Motor neuron (in vitro differentiated cells): Measurements from ENCODE around the gene CRYZL1. TPM values are rescaled to one million over a fixed set of nuclear protein-coding genes. Genes with fewer than 3 reads are reported as not detected.

Source experiments
- ATAC-seq, 8 experiments: fragments of 200-7000 bp; cut with Tn5 transposase; replicated peaks in 6 of 8; 2 replicates each; pipeline ENCODE4 v1.8.0; 2021; ENCODE audit warnings: mild to moderate bottlenecking in 8 of 8, moderate library complexity in 8 of 8
- H3K27ac ChIP-seq, 2 donors: fragments of 250-450 bp; sonication (Bioruptor Pico); 2 replicates each; pipeline ENCODE4 v1.9.0; 2021; ENCODE audit warnings: antibody characterized with exemption in 2 of 2, mild to moderate bottlenecking in 2 of 2, moderate library complexity in 1 of 2
- H3K4me1 ChIP-seq, 2 donors: fragments of 250-450 bp; sonication (Bioruptor Pico); replicated peaks in 1 of 2; 2 replicates each; pipeline ENCODE4 v1.6.1; 2021; ENCODE audit warnings: antibody characterized with exemption in 2 of 2, mild to moderate bottlenecking in 2 of 2, moderate library complexity in 1 of 2
- H3K4me3 ChIP-seq, 5 donors: fragments of 250-450 bp; sonication (Bioruptor Pico); 2 replicates each; pipeline ENCODE4 v1.9.0; 2021; ENCODE audit warnings: antibody characterized with exemption in 5 of 5, mild to moderate bottlenecking in 5 of 5, moderate library complexity in 4 of 5
- WGBS, 10 experiments: fragments of 450-650 bp; shearing (Covaris generic); methylation state at CpG; one replicate each; pipeline ENCODE4 v1.0.0; 2022; 5-methylcytosine and 5-hydroxymethylcytosine counted together
- in situ Hi-C, 9 experiments: fragments of 400-800 bp; cut with MboI; loops; one replicate each; pipeline ENCODE4 v1.15.0; 2021; ENCODE audit warnings: low sequenced_read_pairs in 9 of 9, low pct_unique_long_range_greater_than_20kb in 2 of 9; ENCODE audit not compliant: unreplicated experiment in 9 of 9
- total RNA-seq, 8 experiments: library from RNA; unstranded; fragments of 300-600 nt; gene quantifications; 2 replicates each; pipeline versions ENCODE4 v1.2.3 to v1.2.4, GENCODE V29; 2022

The CRYZL1 gene
- total RNA-seq, 8 experiments from 2014 or later: 27.0 to 49.3 (median 44.5) TPM

DNA sequence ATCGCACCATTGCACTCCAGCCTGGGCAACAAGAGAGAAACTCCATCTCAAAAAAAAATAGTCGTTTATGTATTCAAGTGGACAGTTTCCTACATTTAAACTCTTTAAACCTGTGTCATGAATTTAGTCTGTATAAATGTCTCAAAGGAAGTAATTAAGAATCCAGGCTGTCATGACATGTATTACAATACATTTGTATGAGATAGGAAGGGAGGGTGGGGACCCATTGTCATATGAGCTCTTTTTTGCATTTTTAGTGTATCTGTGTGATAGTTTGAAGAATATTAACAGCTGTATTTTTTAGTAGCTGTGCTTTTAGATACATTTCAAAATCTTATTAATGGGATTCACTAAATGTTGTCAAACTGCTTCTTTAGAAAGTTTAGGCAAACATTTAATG lies 73.1 kb downstream of the CRYZL1 start:
- Histone ChIP-seq H3K4me1 (no peaks in the 10 kb centered on the region), H3K4me3 (no peak overlapping the region), H3K27ac (no peak overlapping the region)
- WGBS, 10 experiments: 83 to 100% (median 90%) methylated on average over 1 to 2 of the region's 2 CpGs; no CpG with 5 or more reads in 4 of the 10 experiments
- ATAC-seq: peak in 2 of 8 experiments; percentile 69 to 76
- in situ Hi-C loops: no loop called here

DNA sequence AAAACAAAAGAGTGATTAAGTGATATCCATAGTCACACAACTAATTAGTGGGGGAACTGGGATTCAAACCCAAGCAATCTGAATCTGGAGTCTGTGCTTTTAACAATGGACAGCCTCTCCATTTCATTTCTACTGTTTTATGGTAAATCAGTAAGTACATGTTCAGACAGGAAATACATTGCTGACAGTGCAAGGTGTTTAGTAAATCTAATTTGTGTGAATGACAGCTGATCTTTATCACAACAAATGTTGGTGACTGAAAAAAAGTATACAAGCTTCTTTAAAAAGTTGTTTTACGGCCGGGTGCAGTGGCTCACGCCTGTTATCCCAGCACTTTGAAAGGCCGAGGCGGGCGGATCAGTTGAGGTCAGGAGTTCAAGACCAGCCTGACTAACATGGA lies 73.6 kb downstream of the CRYZL1 start:
- in situ Hi-C loops: no loop called here
- H3K4me1 ChIP-seq: no peaks in the 10 kb centered on the region
- no peak overlapping the region for H3K4me3 ChIP-seq
- H3K27ac ChIP-seq: no peak overlapping the region
- ATAC-seq: peak in 1 of 8 experiments; percentile 27
- WGBS, 10 experiments: 80 to 92% (median 87%) methylated on average over 1 to 6 of the region's 6 CpGs; no CpG with 5 or more reads in 6 of the 10 experiments

DNA sequence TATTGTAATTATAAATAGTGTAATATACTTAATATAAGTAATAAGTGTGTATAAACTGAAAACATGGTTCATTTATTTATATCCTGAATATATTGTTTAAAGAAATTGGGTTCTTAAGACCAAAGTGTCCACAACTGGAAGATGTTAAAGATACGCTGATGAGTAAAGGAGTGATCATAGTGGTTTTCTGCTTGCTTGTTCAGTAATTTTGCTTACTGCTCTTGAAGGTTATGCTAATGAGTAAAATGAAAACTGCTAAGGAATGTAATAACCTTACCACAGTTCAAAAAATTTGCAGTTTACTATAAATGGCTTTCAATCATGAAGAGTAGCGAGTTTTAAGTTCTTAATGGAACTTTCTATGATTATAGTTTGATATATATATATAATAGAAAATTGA lies 75.0 kb downstream of the CRYZL1 start:
- Histone ChIP-seq H3K4me3 (no peak overlapping the region), H3K4me1 (no peaks in the 10 kb centered on the region), H3K27ac (no peak overlapping the region)
- in situ Hi-C loops: no loop called here
- 85 to 100% (median 100%) methylated on average over 1 to 2 of the region's 2 CpGs; no CpG with 5 or more reads in 1 of the 10 experiments for WGBS, 10 experiments
- no peak for ATAC-seq

DNA sequence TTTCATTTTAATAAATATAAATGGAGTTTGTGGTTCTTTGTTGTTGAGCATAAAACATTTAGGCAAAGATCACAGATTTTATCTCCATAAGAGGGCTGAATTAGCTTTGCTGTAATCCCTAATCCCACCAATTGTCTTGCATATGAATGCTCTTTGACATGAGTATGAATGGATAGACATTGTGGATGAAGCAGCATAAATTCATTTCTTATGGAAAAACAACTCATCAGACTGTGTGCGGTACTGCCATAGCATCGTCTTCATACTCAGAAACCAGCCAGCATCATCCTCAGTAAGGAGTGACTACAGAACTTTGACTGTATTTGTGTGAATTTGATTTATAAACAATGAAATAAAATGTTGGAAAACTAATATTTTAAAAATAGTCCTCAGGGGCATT lies 79.2 kb downstream of the CRYZL1 start:
- WGBS, 10 experiments: 79 to 100% (median 90%) methylated on average over 1 to 2 of the region's 2 CpGs; no CpG with 5 or more reads in 3 of the 10 experiments
- in situ Hi-C loops: no loop called here
- no peaks in the 10 kb centered on the region for H3K4me1 ChIP-seq
- ATAC-seq: no peak
- no peak overlapping the region for H3K4me3 ChIP-seq
- H3K27ac ChIP-seq: no peak overlapping the region

DNA sequence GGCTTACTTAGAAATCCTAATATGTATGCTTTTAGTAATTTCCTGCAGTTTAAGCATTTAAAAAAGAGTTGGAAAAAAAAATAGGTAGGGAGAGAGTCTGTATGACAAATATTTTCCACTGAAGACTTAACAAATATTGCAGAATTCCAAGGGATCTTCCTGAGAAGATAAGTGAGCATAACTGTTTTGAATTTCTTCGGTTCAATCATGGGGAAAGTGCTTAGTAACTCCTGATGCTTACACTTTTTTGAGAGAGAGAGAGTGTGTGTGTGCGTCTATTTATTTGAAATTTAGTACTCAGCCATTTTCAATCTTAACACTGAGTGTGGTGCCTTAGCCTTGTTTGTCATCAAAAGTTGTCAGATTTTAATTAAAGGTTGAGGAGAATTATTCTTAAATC lies 80.2 kb downstream of the CRYZL1 start:
- ATAC-seq: no peak
- Histone ChIP-seq H3K27ac (no peak overlapping the region), H3K4me1 (peaks cover 0 to under 1% of the 10 kb centered on the region in 2 donors), H3K4me3 (no peak overlapping the region)
- WGBS, 10 experiments: 65 to 100% (median 100%) methylated on average over 1 to 2 of the region's 2 CpGs
- in situ Hi-C loops: no loop called here

DNA sequence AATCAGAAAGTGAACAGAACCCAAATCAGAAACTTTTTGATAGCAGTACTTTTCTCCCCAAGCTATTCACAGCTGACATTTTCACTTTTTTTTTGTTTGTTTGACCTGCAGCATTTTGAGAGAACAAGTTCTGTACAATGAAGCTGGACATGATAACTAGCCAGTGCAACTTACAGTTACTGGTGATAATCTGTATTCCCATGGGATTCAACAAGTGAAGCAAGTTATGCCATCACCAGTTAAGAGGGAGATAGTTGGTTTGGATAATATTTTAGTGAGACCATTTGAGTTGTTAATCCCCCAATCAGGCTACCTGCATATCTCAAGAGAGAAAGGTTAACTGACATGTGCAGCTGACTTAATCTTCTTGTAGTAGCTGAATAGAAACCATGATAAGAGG lies 80.6 kb downstream of the CRYZL1 start:
- H3K4me3 ChIP-seq: no peak overlapping the region
- in situ Hi-C loops: no loop called here
- no peak overlapping the region for H3K27ac ChIP-seq
- peaks cover 0 to 4% of the 10 kb centered on the region in 2 donors for H3K4me1 ChIP-seq
- no peak for ATAC-seq

DNA sequence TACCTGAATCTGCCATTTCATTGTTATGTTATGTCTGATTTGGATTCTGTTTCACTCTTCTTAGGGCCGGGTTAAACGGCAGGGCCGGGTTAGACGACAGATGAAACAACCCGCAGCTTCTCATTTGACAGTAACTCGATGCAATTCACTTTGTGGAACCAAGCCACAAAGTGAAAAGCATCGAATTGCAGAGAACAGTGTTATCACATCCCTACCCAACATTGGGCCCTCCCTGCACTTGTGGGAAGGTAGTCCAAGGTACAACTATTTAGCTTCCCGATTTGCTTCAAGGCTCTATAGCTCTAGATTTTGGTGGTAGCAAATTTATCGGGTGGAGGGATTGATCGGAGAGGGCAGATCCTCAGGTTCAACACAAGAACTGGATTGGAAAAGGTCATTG lies 81.7 kb downstream of the CRYZL1 start:
- 85 to 100% (median 95%) methylated on average over 1 to 10 of the region's 10 CpGs; no CpG with 5 or more reads in 1 of the 10 experiments for WGBS, 10 experiments
- Histone ChIP-seq H3K4me3 (no peak overlapping the region), H3K4me1 (peaks cover 0 to 4% of the 10 kb centered on the region in 2 donors), H3K27ac (no peak overlapping the region)
- no peak for ATAC-seq
- in situ Hi-C loops: no loop called here

DNA sequence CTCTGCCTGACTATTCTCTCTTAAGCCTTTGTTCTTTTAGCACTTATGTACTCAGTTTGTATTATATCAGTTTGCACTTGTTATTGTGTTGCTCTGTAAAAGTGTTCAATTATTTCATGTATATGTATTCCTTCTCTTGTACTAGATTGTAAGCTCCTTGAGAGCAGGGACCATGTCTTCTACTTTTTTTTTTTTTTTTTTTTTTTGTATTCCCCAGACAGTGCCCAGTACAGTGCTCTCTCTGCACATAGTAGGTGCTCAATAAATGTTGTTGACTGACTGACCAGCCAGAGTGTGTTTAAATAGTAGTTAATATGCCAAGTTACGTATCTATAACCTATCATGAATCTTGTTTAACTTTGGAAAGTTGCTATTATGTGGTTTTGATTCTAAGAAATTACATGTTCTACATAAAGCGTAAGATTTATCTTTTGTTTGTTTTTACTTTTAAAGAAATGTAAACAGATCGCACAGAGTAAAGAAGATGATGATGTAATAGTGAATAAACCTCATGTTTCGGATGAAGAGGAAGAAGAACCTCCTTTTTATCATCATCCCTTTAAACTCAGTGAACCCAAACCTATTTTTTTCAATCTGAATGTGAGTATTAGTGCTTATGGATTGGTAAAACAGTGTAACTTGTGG lies 82.6 kb downstream of the CRYZL1 start:
- in situ Hi-C loops: no loop called here
- Histone ChIP-seq H3K4me3 (no peak overlapping the region), H3K4me1 (peaks cover 0 to 4% of the 10 kb centered on the region in 2 donors), H3K27ac (no peak overlapping the region)
- WGBS, 10 experiments: 87 to 100% (median 96%) methylated on average over 2 to 4 of the region's 4 CpGs
- ATAC-seq: no peak

DNA sequence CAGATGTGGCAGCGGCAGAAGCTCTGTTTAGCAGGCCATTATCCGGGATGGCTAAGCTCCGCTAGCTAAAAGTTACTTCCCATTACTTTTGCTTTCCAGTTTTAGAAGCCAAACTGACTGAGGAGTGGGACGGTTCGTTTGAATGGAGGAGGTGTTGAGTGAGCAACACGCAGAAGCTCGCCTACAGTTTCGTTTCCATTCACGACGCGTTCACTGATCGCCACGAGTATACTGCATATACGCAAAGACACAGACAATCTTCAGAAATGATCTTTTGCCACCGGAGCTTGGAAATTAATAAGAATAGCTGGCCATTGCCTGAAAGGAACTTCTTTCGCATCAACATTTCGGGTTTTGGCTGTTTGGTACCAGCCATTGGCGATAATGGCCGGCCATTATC lies 84.1 kb downstream of the CRYZL1 start:
- Histone ChIP-seq H3K27ac (no peak overlapping the region), H3K4me3 (no peak overlapping the region), H3K4me1 (peaks cover 0 to 4% of the 10 kb centered on the region in 2 donors)
- in situ Hi-C loops: no loop called here
- WGBS, 10 experiments: 73 to 100% (median 96%) methylated on average over 4 to 18 of the region's 19 CpGs; no CpG with 5 or more reads in 2 of the 10 experiments
- ATAC-seq: no peak

DNA sequence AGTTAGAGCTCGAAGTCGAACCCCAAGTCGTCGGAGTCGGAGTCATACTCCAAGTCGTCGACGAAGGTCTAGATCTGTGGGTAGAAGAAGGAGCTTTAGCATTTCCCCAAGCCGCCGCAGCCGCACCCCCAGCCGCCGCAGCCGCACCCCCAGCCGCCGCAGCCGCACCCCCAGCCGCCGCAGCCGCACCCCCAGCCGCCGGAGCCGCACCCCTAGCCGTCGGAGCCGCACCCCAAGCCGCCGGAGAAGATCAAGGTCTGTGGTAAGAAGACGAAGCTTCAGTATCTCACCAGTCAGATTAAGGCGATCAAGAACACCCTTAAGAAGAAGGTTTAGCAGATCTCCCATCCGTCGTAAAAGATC lies 86.6 kb downstream of the CRYZL1 start:
- WGBS, 10 experiments: 85 to 100% (median 98%) methylated on average over 2 to 16 of the region's 32 CpGs; no CpG with 5 or more reads in 4 of the 10 experiments

DNA sequence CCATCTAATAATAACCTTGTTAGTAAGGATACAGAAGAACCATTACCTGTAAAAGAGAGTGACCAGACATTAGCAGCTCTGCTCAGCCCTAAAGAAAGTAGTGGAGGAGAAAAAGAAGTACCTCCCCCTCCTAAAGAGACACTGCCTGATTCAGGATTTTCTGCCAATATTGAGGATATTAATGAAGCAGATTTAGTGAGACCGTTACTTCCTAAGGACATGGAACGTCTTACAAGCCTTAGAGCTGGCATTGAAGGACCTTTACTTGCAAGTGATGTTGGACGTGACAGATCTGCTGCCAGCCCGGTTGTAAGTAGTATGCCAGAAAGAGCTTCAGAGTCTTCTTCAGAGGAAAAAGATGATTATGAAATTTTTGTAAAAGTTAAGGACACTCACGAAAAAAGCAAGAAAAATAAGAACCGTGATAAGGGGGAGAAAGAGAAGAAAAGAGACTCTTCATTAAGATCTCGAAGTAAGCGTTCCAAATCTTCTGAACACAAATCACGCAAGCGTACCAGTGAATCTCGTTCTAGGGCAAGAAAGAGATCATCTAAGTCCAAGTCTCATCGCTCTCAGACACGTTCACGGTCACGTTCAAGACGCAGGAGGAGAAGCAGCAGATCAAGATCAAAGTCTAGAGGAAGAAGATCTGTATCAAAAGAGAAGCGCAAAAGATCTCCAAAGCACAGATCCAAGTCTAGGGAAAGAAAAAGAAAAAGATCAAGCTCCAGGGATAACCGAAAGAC lies 87.1 kb downstream of the CRYZL1 start:
- ATAC-seq: no peak
- 87 to 100% (median 96%) methylated on average over 4 to 18 of the region's 18 CpGs for WGBS, 10 experiments
- in situ Hi-C loops: no loop called here
- no peak overlapping the region for H3K4me3 ChIP-seq
- no peak overlapping the region for H3K27ac ChIP-seq
- peaks cover 0 to 4% of the 10 kb centered on the region in 2 donors for H3K4me1 ChIP-seq

More for the DNA sequence above, 86.6 kb downstream of the CRYZL1 start:
- no peak overlapping the region for H3K4me3 ChIP-seq
- H3K27ac ChIP-seq: no peak overlapping the region
- in situ Hi-C loops: no loop called here
- peaks cover 0 to 4% of the 10 kb centered on the region in 2 donors for H3K4me1 ChIP-seq
- no peak for ATAC-seq

DNA sequence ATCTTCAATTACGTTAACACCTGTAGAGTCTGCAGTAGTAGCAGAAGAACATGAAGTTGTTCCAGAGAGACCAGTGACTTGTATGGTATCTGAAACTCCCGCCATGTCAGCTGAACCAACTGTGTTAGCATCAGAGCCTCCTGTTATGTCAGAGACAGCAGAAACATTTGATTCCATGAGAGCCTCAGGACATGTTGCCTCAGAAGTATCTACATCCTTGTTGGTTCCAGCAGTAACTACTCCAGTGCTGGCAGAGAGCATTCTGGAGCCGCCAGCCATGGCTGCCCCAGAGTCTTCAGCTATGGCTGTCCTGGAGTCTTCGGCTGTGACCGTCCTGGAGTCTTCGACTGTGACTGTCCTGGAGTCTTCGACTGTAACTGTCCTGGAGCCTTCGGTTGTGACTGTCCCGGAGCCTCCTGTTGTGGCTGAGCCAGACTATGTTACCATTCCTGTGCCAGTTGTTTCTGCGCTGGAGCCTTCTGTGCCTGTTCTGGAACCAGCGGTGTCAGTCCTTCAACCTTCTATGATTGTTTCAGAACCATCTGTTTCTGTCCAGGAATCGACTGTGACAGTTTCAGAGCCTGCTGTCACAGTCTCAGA lies 88.4 kb downstream of the CRYZL1 start:
- in situ Hi-C loops: no loop called here
- 88 to 100% (median 99%) methylated on average over 2 to 6 of the region's 12 CpGs; no CpG with 5 or more reads in 4 of the 10 experiments for WGBS, 10 experiments
- peaks cover 0 to 4% of the 10 kb centered on the region in 2 donors for H3K4me1 ChIP-seq
- ATAC-seq: peak in 1 of 8 experiments; percentile 12
- H3K27ac ChIP-seq: no peak overlapping the region
- H3K4me3 ChIP-seq: no peak overlapping the region
